Testis (tissue), 3 donors: ENCODE measurements around the gene SF1. TPM values are rescaled to one million over a fixed set of nuclear protein-coding genes. Genes with fewer than 3 reads are reported as not detected.
A peak's percentile ranks its signal among the peaks of the same experiment; 100 is the strongest.

ENCODE experiments used
- DNase-seq: peaks from one replicate; pipeline ENCODE4 v3.0.0-alpha.2; 2019
- H3K27ac ChIP-seq, 2 donors: fragments of 200-600 bp; sonication (generic); one replicate each; pipeline ENCODE4 v1.5.1; 2019
- H3K27me3 ChIP-seq: fragments of 200-600 bp; sonication (generic); one replicate; pipeline ENCODE4 v1.5.1; 2019
- H3K36me3 ChIP-seq: fragments of 200-600 bp; sonication (generic); one replicate; pipeline ENCODE4 v1.5.1; 2017; ENCODE audit warnings: low read depth; ENCODE audit errors: missing control alignments
- H3K4me1 ChIP-seq: fragments of 200-600 bp; sonication (generic); one replicate; pipeline ENCODE4 v1.5.1; 2019
- H3K4me3 ChIP-seq, 2 donors: fragments of 200-600 bp; sonication (generic); one replicate each; pipeline ENCODE4 v1.5.1; 2017 to 2019
- H3K9me3 ChIP-seq: fragments of 200-600 bp; sonication (generic); one replicate; pipeline ENCODE4 v1.5.1; 2017
- POLR2A ChIP-seq: fragments of 450-650 bp; IDR thresholded peaks from one replicate; pipeline ENCODE4 v1.6.1; 2017; ENCODE audit warnings: antibody characterized with exemption, mild to moderate bottlenecking, moderate library complexity
- WGBS, 2 donors: methylation state at CpG; one replicate each; pipeline ENCODE4 v1.1.5; 2018; 5-methylcytosine and 5-hydroxymethylcytosine counted together
- intact Hi-C: fragments of 100-400 bp; cut with DNase I; formaldehyde crosslinking; loops from one replicate; pipeline ENCODE4 v1.15.1; 2023; ENCODE audit warnings: low total_unique reads
- polyA plus RNA-seq: library from polyadenylated mRNA; stranded (reverse); fragments of 350-450 nt; fragmentation: Illumina TruSeq; extraction: RNeasy Lipid Tissue Mini Kit (QIAGEN cat#74804); gene quantifications from one replicate; pipeline ENCODE4 v1.2.3, GENCODE V29; 2014; ENCODE audit warnings: low read depth, low replicate concordance; ENCODE audit not compliant: insufficient read depth
- total RNA-seq, 2 donors: library from RNA; depleted of rRNA; stranded (reverse); fragments of >200 nt; gene quantifications; one replicate each; pipeline ENCODE4 v1.2.3, GENCODE V29; 2016
- TF ChIP-seq, protein P1 (sequence below), 3 experiments: fragments of 450-650 bp in 2 of 3; fragments of 200-600 bp in 1 of 3; sonication (generic) in 1 of 3; IDR thresholded peaks; one replicate each; pipeline ENCODE4 v1.5.1; 2016 to 2019; ENCODE audit warnings: antibody characterized with exemption in 3 of 3, mild to moderate bottlenecking in 2 of 3, moderate library complexity in 1 of 3

SF1 gene
- total and polyA plus RNA-seq, 3 donors from 2014 or later = 431 to 499 (median 455) TPM

DNA sequence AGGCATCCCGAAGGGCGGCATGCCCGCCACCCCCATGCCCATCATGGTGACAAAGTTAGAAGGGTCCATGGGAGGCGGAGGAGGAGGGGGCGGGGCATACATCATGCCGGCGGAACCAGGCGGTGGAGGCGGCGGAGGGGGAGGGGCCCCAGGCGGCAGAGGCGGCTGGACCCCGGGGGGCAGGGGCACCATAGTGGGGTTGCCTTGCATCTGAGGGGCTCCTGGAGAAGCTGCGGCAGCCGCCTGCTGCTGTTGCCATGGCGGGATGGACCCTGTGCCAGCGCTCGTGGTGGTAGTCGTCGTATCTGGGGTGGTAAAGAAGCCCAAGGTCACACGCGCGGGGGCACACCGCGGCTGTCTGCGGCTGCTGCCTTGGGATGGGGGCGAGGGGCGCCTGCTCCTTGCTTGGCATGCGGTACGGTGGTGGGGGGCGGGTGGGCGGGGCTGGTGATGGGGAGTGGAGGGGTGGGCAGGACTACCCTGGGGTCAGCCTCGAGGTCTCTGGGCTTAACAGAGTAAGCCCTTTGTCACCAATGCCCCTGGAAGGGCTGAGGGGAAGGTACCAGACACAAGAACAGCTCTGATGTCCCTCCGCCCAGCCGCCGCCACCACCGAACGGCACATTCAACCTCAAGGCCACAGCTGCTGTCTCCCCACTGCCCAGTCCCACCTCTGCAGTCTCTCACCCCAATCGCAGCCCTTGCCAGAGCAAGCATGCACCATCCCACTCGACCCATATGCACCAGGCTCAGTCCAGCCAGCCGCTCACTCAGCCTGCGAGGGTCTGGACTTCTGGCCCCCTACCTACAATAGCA, 12.3 kb downstream of the SF1 start:
- H3K27ac ChIP-seq = peak overlapping the region; percentile 12 to 50
- WGBS, 2 donors = 65 to 67% methylated on average over 25 to 42 of the region's 42 CpGs
- no peak overlapping the region for H3K4me3 ChIP-seq
- intact Hi-C loops = no loop called here
- DNase-seq = no peak
- TF ChIP-seq, protein P1, sequence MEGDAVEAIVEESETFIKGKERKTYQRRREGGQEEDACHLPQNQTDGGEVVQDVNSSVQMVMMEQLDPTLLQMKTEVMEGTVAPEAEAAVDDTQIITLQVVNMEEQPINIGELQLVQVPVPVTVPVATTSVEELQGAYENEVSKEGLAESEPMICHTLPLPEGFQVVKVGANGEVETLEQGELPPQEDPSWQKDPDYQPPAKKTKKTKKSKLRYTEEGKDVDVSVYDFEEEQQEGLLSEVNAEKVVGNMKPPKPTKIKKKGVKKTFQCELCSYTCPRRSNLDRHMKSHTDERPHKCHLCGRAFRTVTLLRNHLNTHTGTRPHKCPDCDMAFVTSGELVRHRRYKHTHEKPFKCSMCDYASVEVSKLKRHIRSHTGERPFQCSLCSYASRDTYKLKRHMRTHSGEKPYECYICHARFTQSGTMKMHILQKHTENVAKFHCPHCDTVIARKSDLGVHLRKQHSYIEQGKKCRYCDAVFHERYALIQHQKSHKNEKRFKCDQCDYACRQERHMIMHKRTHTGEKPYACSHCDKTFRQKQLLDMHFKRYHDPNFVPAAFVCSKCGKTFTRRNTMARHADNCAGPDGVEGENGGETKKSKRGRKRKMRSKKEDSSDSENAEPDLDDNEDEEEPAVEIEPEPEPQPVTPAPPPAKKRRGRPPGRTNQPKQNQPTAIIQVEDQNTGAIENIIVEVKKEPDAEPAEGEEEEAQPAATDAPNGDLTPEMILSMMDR (IDR thresholded peaks at IDR 0.05) = no peak
- TF ChIP-seq POLR2A = no peak
- H3K27me3 ChIP-seq = no peaks in the 10 kb centered on the region
- H3K9me3 ChIP-seq = no peaks in the 10 kb centered on the region
- no peaks in the 10 kb centered on the region for H3K36me3 ChIP-seq
- peaks cover 48% of the 10 kb centered on the region for H3K4me1 ChIP-seq

GRCh38 chr11:64765291-64765850, 13.0 kb downstream of the SF1 start:
- H3K36me3 ChIP-seq = no peaks in the 10 kb centered on the region
- H3K27ac ChIP-seq = no peak overlapping the region
- peak; percentile 66 for DNase-seq
- TF ChIP-seq, protein P1 (IDR thresholded peaks at IDR 0.05) = peak; percentile 55 to 63 (median 59)
- TF ChIP-seq POLR2A = no peak
- no peaks in the 10 kb centered on the region for H3K9me3 ChIP-seq
- intact Hi-C loops = no loop called here
- H3K27me3 ChIP-seq = no peaks in the 10 kb centered on the region
- H3K4me3 ChIP-seq = no peak overlapping the region
- 67 to 76% methylated on average over 30 of the region's 30 CpGs for WGBS, 2 donors
- H3K4me1 ChIP-seq = peaks cover 55% of the 10 kb centered on the region

DNA sequence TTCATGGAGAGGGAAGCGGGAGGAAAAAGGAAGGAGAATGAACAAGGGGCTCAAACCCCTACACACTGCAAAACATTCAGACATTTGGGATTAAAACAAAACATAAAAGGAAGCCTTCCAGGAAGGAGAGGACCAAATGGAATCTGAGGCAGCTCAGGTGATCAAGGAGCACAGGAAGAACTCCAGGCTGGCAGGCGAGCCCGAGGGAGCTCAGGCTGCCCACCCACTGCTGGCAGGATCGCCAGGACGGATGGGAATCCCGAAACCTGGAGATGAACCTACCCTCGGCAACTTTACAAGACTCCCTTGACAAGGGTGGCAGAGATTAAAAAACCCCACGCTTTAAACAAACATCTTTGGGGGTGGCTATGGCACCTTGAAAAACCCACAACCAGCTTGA, 13.6 kb downstream of the SF1 start:
- no peaks in the 10 kb centered on the region for H3K9me3 ChIP-seq
- H3K27ac ChIP-seq = peak overlapping the region in 1 of 2 donors; percentile 25
- H3K4me3 ChIP-seq = no peak overlapping the region
- intact Hi-C loops = no loop called here
- H3K36me3 ChIP-seq = no peaks in the 10 kb centered on the region
- H3K27me3 ChIP-seq = no peaks in the 10 kb centered on the region
- DNase-seq = no peak
- 68 to 88% methylated on average over 8 of the region's 8 CpGs for WGBS, 2 donors
- TF ChIP-seq POLR2A = no peak
- TF ChIP-seq, protein P1 (IDR thresholded peaks at IDR 0.05) = no peak
- H3K4me1 ChIP-seq = peaks cover 61% of the 10 kb centered on the region

DNA sequence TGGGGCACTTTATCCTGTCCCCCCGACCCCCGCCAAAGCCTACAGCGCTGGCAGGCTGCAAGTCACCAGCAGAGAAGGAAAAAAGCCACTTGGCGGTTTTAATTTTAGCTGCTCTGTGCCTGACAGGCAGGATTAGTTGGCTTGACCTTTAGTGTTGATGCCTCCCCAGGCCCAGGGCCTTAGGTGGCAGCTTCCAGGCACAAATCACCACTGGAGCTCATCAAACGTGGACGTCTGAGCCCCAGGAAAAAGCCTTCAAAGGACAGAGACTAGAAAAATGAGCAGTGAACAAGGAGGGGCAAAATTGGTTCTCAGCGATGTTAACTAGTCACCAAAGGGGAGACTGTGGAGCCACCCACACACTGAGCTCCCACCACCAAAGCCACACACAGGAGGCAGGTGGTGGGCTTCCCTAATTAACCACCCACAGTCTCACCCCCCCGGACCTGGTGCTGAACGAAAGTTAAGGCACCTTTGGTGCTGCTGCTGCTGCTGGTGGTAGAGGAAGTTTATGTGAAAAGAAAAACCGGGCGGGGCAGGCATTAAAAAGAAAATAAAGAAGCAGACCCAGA, 14.2 kb downstream of the SF1 start:
- Histone ChIP-seq H3K36me3 (no peaks in the 10 kb centered on the region), H3K4me3 (no peak overlapping the region), H3K27me3 (no peaks in the 10 kb centered on the region), H3K27ac (peak overlapping the region; percentile 33 to 74), H3K4me1 (peaks cover 64% of the 10 kb centered on the region), H3K9me3 (no peaks in the 10 kb centered on the region)
- no peak for DNase-seq
- intact Hi-C loops = no loop called here
- 59 to 64% methylated on average over 11 of the region's 11 CpGs for WGBS, 2 donors
- TF ChIP-seq POLR2A = no peak
- TF ChIP-seq, protein P1 (IDR thresholded peaks at IDR 0.05) = no peak
